GM18519 (cell line): ENCODE data around the gene MACIR.

Source experiments
- ATAC-seq: cut with Tn5 transposase; IDR thresholded peaks from one replicate; pipeline ENCODE4 v1.9.1; 2021; ENCODE audit warnings: mild to moderate bottlenecking, moderate library complexity; ENCODE audit not compliant: unreplicated experiment, low FRiP score

Gene MACIR

GRCh38 chr5:103286622-103287021 is 28.1 kb downstream of the MACIR start:
- no peak for ATAC-seq

GRCh38 chr5:103289024-103289423 is 30.5 kb downstream of the MACIR start:
- no peak for ATAC-seq

GRCh38 chr5:103290846-103291245 is 32.3 kb downstream of the MACIR start:
- no peak for ATAC-seq

GRCh38 chr5:103291606-103292005 is 33.0 kb downstream of the MACIR start:
- no peak for ATAC-seq

GRCh38 chr5:103293099-103293498 is 34.5 kb downstream of the MACIR start:
- no peak for ATAC-seq

- no peak for ATAC-seq
Observed at GRCh38 chr5:103293719-103294118, 35.2 kb downstream of the MACIR start.

DNA sequence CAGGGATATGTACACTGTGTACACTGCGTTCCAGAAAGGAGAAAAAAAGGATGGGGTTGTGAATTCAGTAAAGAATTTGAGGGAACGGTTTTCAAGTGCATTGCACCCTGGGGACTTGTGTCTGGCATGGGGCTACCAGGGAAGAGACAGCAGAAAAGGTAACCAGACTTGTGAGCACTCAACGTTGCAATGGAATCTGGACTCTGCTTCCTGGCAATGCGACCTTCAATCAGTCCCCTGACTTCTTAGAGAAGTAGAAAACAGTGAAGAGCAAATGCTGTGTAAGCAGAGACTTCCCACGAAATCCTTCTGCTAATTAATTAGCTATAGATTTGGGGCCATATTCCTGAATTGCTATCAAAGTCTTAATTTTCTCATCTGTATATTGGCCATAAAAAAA is 36.3 kb downstream of the MACIR start:
- no peak for ATAC-seq

DNA sequence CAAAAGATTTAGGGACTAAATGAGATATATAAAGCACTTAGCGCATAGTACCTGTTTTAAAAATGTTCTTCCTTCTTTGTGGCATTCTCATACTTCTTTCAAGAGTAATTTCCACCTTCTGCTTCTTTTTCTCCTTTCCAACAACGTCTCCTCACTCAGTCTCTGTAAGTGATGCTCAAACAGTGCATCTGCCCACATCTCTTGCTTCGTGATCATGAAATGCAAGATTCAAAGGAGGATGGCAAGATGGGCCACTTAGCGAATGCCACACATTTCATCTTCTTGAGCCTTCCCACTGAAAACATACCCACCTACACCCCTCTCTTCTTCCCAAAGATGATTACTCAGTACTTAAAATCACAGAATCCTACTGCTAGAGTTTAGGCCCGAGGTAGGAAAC is 36.9 kb downstream of the MACIR start:
- ATAC-seq, result no peak

DNA sequence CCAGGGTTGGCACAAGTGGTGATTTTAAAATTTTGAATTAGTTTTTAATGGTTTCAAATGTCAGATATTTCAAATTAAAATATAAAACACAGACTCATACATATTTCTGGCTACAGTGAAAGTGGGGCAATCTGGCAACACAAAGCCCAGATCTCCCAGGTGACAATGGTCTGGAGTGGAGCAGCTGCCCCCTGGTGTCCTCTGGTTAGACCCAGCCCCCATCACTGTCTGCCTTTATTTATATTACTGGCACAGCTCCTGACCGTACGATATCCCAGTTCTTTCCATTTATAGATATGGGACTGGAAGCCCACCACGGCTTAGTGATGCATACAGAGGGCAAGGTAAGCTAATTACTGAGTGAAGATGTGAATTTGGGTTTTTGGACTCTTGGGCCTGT is 37.3 kb downstream of the MACIR start:
- ATAC-seq, result no peak

- no peak for ATAC-seq
Observed at GRCh38 chr5:103298117-103298516, 39.6 kb downstream of the MACIR start.

GRCh38 chr5:103298607-103299188 is 40.1 kb downstream of the MACIR start:
- ATAC-seq, result no peak

DNA sequence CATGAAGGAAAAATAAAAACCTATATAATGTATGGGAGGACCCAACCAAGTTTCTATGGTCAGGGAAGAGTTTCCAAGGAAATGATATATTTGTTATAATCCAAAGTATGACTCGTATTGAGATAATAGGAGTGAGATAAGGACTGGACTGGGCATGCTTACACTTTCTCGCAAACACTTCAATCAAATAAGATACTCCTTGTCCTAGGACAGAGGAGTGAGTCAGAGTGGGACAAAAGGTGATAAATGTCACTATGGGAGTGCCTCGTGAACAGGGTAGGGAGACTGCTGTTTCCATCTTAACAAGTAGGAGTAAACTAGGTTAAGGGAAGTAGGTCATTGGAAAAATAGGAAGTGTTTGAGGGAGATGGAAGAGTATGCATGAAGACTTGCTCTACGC is 47.2 kb downstream of the MACIR start:
- no peak for ATAC-seq

GRCh38 chr5:103307470-103307869 is 48.9 kb downstream of the MACIR start:
- ATAC-seq, result no peak

DNA sequence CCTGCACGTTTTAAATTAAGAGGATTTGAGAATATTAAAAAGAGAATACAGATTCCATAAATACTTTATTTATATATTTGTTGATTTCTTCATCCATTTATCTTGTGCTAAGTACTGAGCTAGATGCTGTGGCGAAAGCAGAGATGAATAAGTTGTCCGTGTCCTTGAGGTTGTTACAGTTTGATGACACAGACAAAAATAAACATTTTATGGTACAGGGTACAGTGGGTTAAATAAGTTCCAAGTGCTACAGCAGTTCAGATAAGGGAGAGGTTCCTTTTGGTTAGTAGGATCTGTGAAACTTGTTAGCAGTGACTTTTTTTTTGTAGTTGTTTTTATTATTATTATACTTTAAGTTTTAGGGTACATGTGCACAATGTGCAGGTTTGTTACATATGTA is 50.2 kb downstream of the MACIR start:
- no peak for ATAC-seq

- no peak for ATAC-seq
Observed at GRCh38 chr5:103313056-103313455, 54.5 kb downstream of the MACIR start.

- no peak for ATAC-seq
Observed at GRCh38 chr5:103315455-103315854, 56.9 kb downstream of the MACIR start.

DNA sequence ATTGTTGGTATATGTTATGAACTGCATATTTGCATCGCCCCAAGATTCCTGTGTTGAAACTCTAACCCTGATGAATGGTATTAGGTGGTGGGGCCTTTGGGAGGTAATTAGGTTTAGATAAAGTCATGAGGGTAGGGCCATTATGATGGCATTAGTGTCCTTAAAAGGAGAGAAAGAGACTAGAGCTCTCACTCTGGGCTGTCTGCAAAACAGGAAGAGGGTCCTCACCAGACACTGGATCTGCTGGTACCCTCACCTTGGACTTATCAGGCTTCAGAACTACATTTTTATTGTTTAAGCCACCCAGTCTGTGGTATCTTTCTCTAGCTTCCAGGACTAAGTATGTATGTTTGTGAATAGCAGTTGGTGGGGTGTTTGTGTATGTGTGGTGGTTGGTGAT is 68.9 kb downstream of the MACIR start:
- ATAC-seq, result no peak

DNA sequence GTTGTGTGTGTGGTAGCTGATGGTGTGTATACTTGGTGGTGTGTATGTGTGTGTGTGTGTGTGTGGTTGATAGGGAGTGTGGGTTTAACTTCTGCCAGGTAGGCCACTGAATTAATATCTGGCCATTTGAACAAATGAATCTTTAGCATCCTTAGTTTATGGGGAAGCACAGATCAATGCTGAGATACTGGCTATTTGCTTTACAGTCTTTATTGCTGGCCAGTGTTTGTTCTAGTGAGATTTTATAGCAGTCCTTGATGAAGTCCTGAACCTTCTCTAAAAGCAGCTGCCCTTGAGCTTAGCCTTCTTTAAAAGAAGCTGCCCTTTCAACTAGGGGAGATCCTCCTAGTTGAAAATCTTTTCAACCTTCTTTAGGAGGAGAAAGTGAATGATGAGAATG is 69.3 kb downstream of the MACIR start:
- no peak for ATAC-seq
